ENCODE data around the gene PTPRK. TPM values are rescaled to one million over a fixed set of nuclear protein-coding genes. Genes with fewer than 3 reads are reported as not detected.

Gene PTPRK
- polyA plus RNA-seq, 1 donor: 24.1 TPM

GRCh38 chr6:128064540-128064895 is 455.9 kb downstream of the PTPRK start:
- DNase-seq: no peak

GRCh38 chr6:128063850-128064539 is 456.4 kb downstream of the PTPRK start:
- DNase-seq: no peak

- DNase-seq: no peak
Measured at GRCh38 chr6:128062882-128063603, 457.4 kb downstream of the PTPRK start.

GRCh38 chr6:128057946-128058345 is 462.5 kb downstream of the PTPRK start:
- no peak for DNase-seq

GRCh38 chr6:128057541-128057940 is 462.9 kb downstream of the PTPRK start:
- no peak for DNase-seq

GRCh38 chr6:128053109-128053508 is 467.3 kb downstream of the PTPRK start:
- no peak for DNase-seq

- DNase-seq: no peak
Measured at GRCh38 chr6:128047989-128048388, 472.4 kb downstream of the PTPRK start.

- DNase-seq: no peak
Measured at GRCh38 chr6:128046033-128046432, 474.4 kb downstream of the PTPRK start.

GRCh38 chr6:128039543-128039942 is 480.9 kb downstream of the PTPRK start:
- no peak for DNase-seq

GRCh38 chr6:128036808-128037570 is 483.4 kb downstream of the PTPRK start:
- no peak for DNase-seq

- peak; percentile 35 for DNase-seq
Measured at GRCh38 chr6:128033156-128033555, 487.2 kb downstream of the PTPRK start.

GRCh38 chr6:128032042-128032441 is 488.4 kb downstream of the PTPRK start:
- DNase-seq: no peak

- DNase-seq: no peak
Measured at GRCh38 chr6:128029826-128030225, 490.6 kb downstream of the PTPRK start.

GRCh38 chr6:128028183-128028582 is 492.2 kb downstream of the PTPRK start:
- no peak for DNase-seq

GRCh38 chr6:128025478-128025877 is 494.9 kb downstream of the PTPRK start:
- DNase-seq: no peak

- DNase-seq: no peak
Measured at GRCh38 chr6:128024969-128025368, 495.4 kb downstream of the PTPRK start.

- peak; percentile 14 for DNase-seq
Measured at GRCh38 chr6:128024046-128024445, 496.4 kb downstream of the PTPRK start.

GRCh38 chr6:128018821-128019220 is 501.6 kb downstream of the PTPRK start:
- DNase-seq: no peak

- no peak for DNase-seq
Measured at GRCh38 chr6:128017288-128017687, 503.1 kb downstream of the PTPRK start.

GRCh38 chr6:128007658-128008057 is 512.7 kb downstream of the PTPRK start:
- no peak for DNase-seq

- no peak for DNase-seq
Measured at GRCh38 chr6:128005009-128005408, 515.4 kb downstream of the PTPRK start.

- no peak for DNase-seq
Measured at GRCh38 chr6:128000363-128000762, 520.0 kb downstream of the PTPRK start.

GRCh38 chr6:127998985-127999384 is 521.4 kb downstream of the PTPRK start:
- no peak for DNase-seq
